Activated T-helper 17 cell treated with anti-CD3 and anti-CD28 coated beads, Interleukin-2, amount 50 U/mL, for 72 hours (primary cell): ENCODE measurements around the gene MAF. TPM values are rescaled to one million over a fixed set of nuclear protein-coding genes. Genes with fewer than 3 reads are reported as not detected.
A peak's percentile ranks its signal among the peaks of the same experiment; 100 is the strongest.

ENCODE experiments used
- ATAC-seq: fragments of 150-1000 bp; cut with Tn5 transposase; replicated peaks from 2 replicates; pipeline ENCODE4 v1.10.0; 2021; ENCODE audit warnings: mild to moderate bottlenecking, moderate library complexity
- H3K27ac Mint-ChIP-seq: one replicate; pipeline ENCODE4 v1.8.0; 2022; ENCODE audit warnings: mixed read lengths
- H3K27me3 Mint-ChIP-seq: one replicate; pipeline ENCODE4 v1.8.0; 2022; ENCODE audit warnings: mixed read lengths
- H3K36me3 Mint-ChIP-seq: one replicate; pipeline ENCODE4 v1.8.0; 2022; ENCODE audit warnings: low read depth, mild to moderate bottlenecking, mixed read lengths
- H3K4me1 Mint-ChIP-seq: one replicate; pipeline ENCODE4 v1.8.0; 2022; ENCODE audit warnings: mixed read lengths
- H3K4me3 Mint-ChIP-seq: one replicate; pipeline ENCODE4 v1.8.0; 2022; ENCODE audit warnings: mild to moderate bottlenecking, mixed read lengths
- H3K9me3 Mint-ChIP-seq: one replicate; pipeline ENCODE4 v1.8.0; 2022; ENCODE audit warnings: mixed read lengths
- total RNA-seq, 2 donors: library from RNA; stranded (reverse); gene quantifications; one replicate each; pipeline ENCODE4 v1.2.3, GENCODE V29; 2022

MAF gene
- total RNA-seq, 2 donors from 2014 or later, result 173 to 375 TPM

GRCh38 chr16:79589601-79590102 lies 10.9 kb downstream of the MAF start:
- Mint-ChIP-seq H3K27me3 (no peaks in the 10 kb centered on the region), H3K9me3 (no peaks in the 10 kb centered on the region), H3K4me3 (peak overlapping the region; percentile 75), H3K36me3 (peaks cover 38% of the 10 kb centered on the region), H3K27ac (peak overlapping the region; percentile 72), H3K4me1 (peaks cover 11% of the 10 kb centered on the region)
- peak; percentile 19 for ATAC-seq

DNA sequence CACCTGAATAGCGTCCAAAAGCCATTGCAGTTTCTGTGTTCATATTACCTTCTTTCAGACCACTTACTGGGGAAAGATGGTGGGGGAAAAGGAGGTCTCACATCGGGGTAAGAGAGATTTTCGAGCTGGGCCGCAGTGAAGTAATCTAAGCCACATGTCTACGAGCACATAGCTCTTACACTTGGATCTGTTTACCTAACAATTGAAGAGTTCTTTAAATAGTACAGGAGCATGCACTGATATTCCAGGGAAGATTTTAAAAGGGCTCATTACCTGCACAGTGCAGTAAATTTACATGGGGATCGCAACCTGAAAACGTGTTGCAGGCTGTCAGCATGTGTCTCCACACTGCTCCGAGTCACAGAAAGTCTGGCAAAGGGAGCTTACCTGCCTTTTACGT lies 12.6 kb downstream of the MAF start:
- peaks cover 20% of the 10 kb centered on the region for H3K36me3 Mint-ChIP-seq
- ATAC-seq, result no peak

DNA sequence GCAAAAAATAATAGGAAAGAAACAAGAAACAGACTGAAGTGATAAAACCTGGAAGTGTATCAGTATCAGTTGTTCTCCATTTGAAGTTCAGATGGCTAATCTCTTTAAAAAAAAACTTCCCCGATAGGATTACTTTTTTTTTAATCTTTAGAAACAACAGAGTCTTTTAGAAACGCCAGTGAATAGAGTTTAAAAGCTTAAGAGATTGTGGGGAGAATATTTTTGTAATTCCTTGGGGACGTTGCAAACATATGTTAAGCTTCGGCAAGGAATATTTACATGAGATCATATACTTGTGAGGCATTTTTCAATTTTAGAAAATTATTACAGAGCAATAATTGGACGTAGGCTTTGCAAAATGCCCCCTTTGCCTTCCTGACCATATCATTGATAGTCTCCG lies 13.2 kb downstream of the MAF start:
- Mint-ChIP-seq H3K4me1 (peaks cover 7% of the 10 kb centered on the region), H3K27ac (no peak overlapping the region), H3K27me3 (no peaks in the 10 kb centered on the region), H3K36me3 (peaks cover 14% of the 10 kb centered on the region), H3K9me3 (no peaks in the 10 kb centered on the region), H3K4me3 (no peak overlapping the region)
- ATAC-seq, result no peak

More for the DNA sequence above, 12.6 kb downstream of the MAF start:
- H3K27ac Mint-ChIP-seq, result no peak overlapping the region
- no peaks in the 10 kb centered on the region for H3K27me3 Mint-ChIP-seq
- peaks cover 4% of the 10 kb centered on the region for H3K4me1 Mint-ChIP-seq
- H3K9me3 Mint-ChIP-seq, result no peaks in the 10 kb centered on the region
- no peak overlapping the region for H3K4me3 Mint-ChIP-seq

- no peak overlapping the region for H3K27ac Mint-ChIP-seq
- no peaks in the 10 kb centered on the region for H3K27me3 Mint-ChIP-seq
- no peaks in the 10 kb centered on the region for H3K36me3 Mint-ChIP-seq
- no peaks in the 10 kb centered on the region for H3K9me3 Mint-ChIP-seq
- H3K4me1 Mint-ChIP-seq, result peaks cover 4% of the 10 kb centered on the region
- H3K4me3 Mint-ChIP-seq, result no peak overlapping the region
- ATAC-seq, result no peak
These were observed 17.7 kb downstream of the MAF start for GRCh38 chr16:79582789-79583188.

- Mint-ChIP-seq H3K27ac (no peak overlapping the region), H3K9me3 (no peaks in the 10 kb centered on the region), H3K36me3 (no peaks in the 10 kb centered on the region), H3K4me3 (no peak overlapping the region), H3K27me3 (no peaks in the 10 kb centered on the region), H3K4me1 (peaks cover 4% of the 10 kb centered on the region)
- ATAC-seq, result no peak
These were observed 19.9 kb downstream of the MAF start for GRCh38 chr16:79580453-79581191.

DNA sequence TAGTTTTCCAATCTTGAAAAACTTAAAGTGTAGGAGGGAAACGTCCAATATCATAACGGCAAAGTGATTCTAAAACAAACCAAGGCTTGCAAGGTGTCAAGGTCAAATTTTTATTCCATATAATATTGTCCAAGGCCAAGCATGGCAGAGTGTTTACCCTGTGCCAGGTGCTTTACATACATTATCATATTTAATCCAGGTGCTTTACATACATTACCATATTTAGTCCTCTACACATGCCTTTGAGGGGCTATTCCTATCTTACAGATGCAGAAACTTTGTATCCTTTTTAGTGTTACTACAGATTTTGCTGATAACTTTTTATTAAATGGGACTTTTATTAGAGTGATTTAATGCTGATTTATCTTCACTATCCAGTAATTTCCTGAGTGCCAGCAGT lies 23.9 kb downstream of the MAF start:
- Mint-ChIP-seq H3K9me3 (no peaks in the 10 kb centered on the region), H3K4me1 (no peaks in the 10 kb centered on the region), H3K27ac (no peak overlapping the region), H3K4me3 (no peak overlapping the region), H3K36me3 (no peaks in the 10 kb centered on the region), H3K27me3 (peaks cover 6% of the 10 kb centered on the region)
- ATAC-seq, result no peak

GRCh38 chr16:79573884-79574283 lies 26.7 kb downstream of the MAF start:
- Mint-ChIP-seq H3K27me3 (peaks cover 6% of the 10 kb centered on the region), H3K4me3 (no peak overlapping the region), H3K36me3 (no peaks in the 10 kb centered on the region), H3K4me1 (no peaks in the 10 kb centered on the region), H3K27ac (no peak overlapping the region), H3K9me3 (no peaks in the 10 kb centered on the region)
- no peak for ATAC-seq

DNA sequence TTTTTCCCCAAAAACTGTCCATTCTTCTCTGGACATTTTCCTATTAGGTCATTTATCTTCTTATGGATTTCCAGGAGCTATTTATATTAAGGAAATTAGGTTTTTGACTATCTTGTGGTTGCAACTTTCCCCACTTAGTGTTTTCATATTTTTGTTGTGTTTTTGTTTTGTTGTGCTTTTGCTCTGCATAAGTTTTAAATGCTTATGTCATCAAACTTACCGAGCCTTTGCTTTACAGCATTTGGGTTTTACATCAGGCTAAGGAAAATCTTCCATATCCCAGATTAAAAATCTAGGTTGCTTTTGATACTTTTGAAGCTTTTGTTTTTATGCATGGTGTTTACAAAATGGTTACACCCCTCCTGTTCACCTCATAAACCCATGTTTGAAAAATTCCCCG lies 27.5 kb downstream of the MAF start:
- Mint-ChIP-seq H3K27ac (no peak overlapping the region), H3K27me3 (peaks cover 6% of the 10 kb centered on the region), H3K4me1 (no peaks in the 10 kb centered on the region), H3K36me3 (no peaks in the 10 kb centered on the region), H3K9me3 (no peaks in the 10 kb centered on the region), H3K4me3 (no peak overlapping the region)
- ATAC-seq, result no peak

GRCh38 chr16:79571903-79572535 lies 28.5 kb downstream of the MAF start:
- Mint-ChIP-seq H3K4me1 (no peaks in the 10 kb centered on the region), H3K36me3 (no peaks in the 10 kb centered on the region), H3K9me3 (no peaks in the 10 kb centered on the region), H3K27me3 (peaks cover 6% of the 10 kb centered on the region), H3K4me3 (no peak overlapping the region), H3K27ac (no peak overlapping the region)
- ATAC-seq, result no peak

DNA sequence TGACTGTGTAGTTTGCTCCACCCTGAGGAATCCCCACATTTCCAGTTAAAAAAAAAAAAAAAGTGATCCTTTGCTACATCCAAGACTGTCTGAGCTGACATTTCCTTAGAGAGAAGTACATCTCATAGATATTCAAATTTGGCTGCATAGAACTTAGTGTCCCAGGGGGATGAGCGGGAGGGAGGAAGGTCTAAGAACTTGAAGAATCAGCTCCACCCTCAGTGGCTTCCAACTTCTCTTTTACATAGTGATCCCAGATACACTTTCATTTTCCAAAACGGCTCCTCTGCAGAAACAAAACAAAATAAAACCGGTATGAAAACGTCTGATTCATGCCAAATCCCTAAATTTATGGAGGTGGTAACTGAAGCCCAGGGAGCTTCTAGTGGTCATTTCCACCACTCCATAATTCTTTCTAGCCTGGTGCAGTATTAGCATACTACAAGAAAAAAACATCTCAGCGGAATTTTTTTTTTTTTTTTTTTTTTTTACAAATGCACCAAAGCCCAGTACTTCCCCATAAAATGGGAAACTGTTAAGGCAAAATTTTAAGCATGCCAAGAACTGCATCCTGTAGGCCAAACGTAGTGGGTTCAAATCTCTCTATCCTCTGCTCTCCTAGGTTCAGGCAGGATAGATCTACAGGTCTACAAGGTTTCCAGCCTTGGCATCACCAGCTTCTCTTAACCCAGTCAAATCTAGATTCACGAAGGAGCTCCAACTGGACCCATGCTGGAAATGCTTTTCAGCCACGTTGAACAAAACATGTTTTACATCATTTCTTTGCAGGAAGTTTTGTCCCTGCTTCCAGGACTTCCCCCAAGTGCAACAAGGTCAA lies 29.3 kb downstream of the MAF start:
- no peaks in the 10 kb centered on the region for H3K9me3 Mint-ChIP-seq
- H3K36me3 Mint-ChIP-seq, result no peaks in the 10 kb centered on the region
- no peaks in the 10 kb centered on the region for H3K4me1 Mint-ChIP-seq
- no peak for ATAC-seq
- no peak overlapping the region for H3K27ac Mint-ChIP-seq
- no peak overlapping the region for H3K4me3 Mint-ChIP-seq
- peaks cover 6% of the 10 kb centered on the region for H3K27me3 Mint-ChIP-seq

DNA sequence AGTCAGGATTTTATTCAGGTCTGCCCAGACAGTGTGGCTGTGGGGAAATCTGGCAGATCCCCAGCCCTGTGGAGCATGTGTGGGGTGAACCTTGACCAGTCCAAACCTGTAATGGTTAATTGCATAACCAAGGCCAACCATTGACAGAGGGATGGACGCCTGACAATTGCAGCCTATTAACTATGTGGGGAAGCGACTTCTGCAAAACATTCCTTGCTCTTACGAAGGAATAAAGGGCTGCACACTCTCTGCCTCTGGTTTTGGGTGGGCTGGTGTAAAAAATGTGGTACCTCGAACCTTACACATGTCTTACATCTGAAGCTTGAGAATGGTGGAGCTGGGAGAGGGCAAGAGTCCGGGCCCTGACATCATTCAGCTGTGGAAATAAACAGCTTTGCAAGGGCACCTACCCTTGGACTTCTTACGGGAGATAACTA lies 35.8 kb downstream of the MAF start:
- H3K4me3 Mint-ChIP-seq, result no peak overlapping the region
- no peak for ATAC-seq
- H3K27ac Mint-ChIP-seq, result no peak overlapping the region
- H3K9me3 Mint-ChIP-seq, result no peaks in the 10 kb centered on the region
- no peaks in the 10 kb centered on the region for H3K27me3 Mint-ChIP-seq
- no peaks in the 10 kb centered on the region for H3K4me1 Mint-ChIP-seq
- H3K36me3 Mint-ChIP-seq, result no peaks in the 10 kb centered on the region

- Mint-ChIP-seq H3K27ac (no peak overlapping the region), H3K27me3 (no peaks in the 10 kb centered on the region), H3K4me3 (no peak overlapping the region), H3K36me3 (no peaks in the 10 kb centered on the region), H3K4me1 (no peaks in the 10 kb centered on the region), H3K9me3 (no peaks in the 10 kb centered on the region)
- ATAC-seq, result no peak
These were observed 36.6 kb downstream of the MAF start for GRCh38 chr16:79563921-79564320.

DNA sequence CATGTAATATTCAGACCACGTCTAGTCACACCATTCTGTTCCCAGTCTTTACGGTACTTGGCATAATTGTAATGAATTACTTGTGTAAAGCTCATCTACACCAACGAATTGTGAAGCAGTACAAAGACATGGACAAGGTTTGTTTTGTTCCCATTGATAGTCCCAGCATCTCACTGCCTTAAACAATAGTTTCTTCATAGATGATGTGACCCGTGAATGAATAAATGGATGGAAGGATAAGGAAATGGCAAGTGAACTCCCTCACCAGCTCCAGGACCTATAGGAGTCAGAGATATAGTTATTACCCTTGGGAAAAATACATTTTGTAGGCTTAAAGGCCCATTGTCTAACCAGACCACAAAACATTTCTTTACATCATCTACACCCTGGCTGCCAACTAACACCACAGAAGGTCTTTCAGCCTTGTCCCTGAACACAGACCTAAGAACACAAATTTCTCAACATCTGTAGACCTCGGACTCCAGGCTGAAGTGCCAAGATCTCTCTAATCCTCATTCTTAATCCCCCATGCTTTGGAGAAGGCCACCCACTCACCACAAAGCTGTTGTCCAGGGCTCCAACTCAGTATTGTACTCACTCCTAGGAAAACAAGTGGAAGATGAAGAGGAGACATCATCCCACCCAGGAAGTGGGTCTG lies 38.2 kb downstream of the MAF start:
- no peaks in the 10 kb centered on the region for H3K4me1 Mint-ChIP-seq
- no peaks in the 10 kb centered on the region for H3K27me3 Mint-ChIP-seq

GRCh38 chr16:79561729-79562128 lies 38.8 kb downstream of the MAF start:
- Mint-ChIP-seq H3K4me3 (no peak overlapping the region), H3K9me3 (no peaks in the 10 kb centered on the region), H3K4me1 (no peaks in the 10 kb centered on the region), H3K36me3 (no peaks in the 10 kb centered on the region), H3K27me3 (no peaks in the 10 kb centered on the region), H3K27ac (no peak overlapping the region)
- ATAC-seq, result no peak

More for the DNA sequence above, 38.2 kb downstream of the MAF start:
- Mint-ChIP-seq H3K36me3 (no peaks in the 10 kb centered on the region), H3K4me3 (no peak overlapping the region), H3K9me3 (no peaks in the 10 kb centered on the region), H3K27ac (no peak overlapping the region)
- no peak for ATAC-seq
